ENCODE results near the gene CLC.
A peak's percentile ranks its signal among the peaks of the same experiment; 100 is the strongest.

The CLC gene

GRCh38 chr19:39765091-39766076 is 27.6 kb upstream of the CLC start:
- no peak for TF ChIP-seq TAF1 (IDR thresholded peaks at IDR 0.05; ENCODE audit: low read depth)
- peak; percentile 33; the same call in 1 of the 2 replicates for TF ChIP-seq RAD21 (IDR thresholded peaks at IDR 0.05; ENCODE audit: low read depth)

- TF ChIP-seq FOXM1 (IDR thresholded peaks at IDR 0.05; ENCODE audit: borderline replicate concordance, low read depth) (no peak), RAD21 (IDR thresholded peaks at IDR 0.05; ENCODE audit: low read depth) (no peak), CREB1 (IDR thresholded peaks at IDR 0.05; ENCODE audit: low read depth) (no peak), EGR1 (IDR thresholded peaks at IDR 0.05) (no peak), MAX (IDR thresholded peaks at IDR 0.05) (no peak), NFIC (IDR thresholded peaks at IDR 0.05) (no peak), USF1 (IDR thresholded peaks at IDR 0.05) (no peak)
Measured at GRCh38 chr19:39759457-39760184, 21.8 kb upstream of the CLC start.

GRCh38 chr19:39754971-39755370 is 17.1 kb upstream of the CLC start:
- no peak for TF ChIP-seq RAD21 (IDR thresholded peaks at IDR 0.05; ENCODE audit: low read depth)
- TF ChIP-seq TCF12 (IDR thresholded peaks at IDR 0.05; ENCODE audit: low read depth), result no peak
- TF ChIP-seq EP300 (IDR thresholded peaks at IDR 0.05; ENCODE audit: borderline replicate concordance), result no peak
- TF ChIP-seq CREB1 (IDR thresholded peaks at IDR 0.05; ENCODE audit: low read depth), result no peak
- no peak for TF ChIP-seq MAX (IDR thresholded peaks at IDR 0.05)

GRCh38 chr19:39754544-39754943 is 16.7 kb upstream of the CLC start:
- no peak for TF ChIP-seq REST (IDR thresholded peaks at IDR 0.05; ENCODE audit: low read depth)
- no peak for TF ChIP-seq MAX (IDR thresholded peaks at IDR 0.05)
- TF ChIP-seq RAD21 (IDR thresholded peaks at IDR 0.05; ENCODE audit: low read depth), result no peak
- no peak for TF ChIP-seq NFIC (IDR thresholded peaks at IDR 0.05)
- TF ChIP-seq EP300 (IDR thresholded peaks at IDR 0.05; ENCODE audit: borderline replicate concordance), result no peak
- TF ChIP-seq USF1 (IDR thresholded peaks at IDR 0.05), result no peak
- no peak for TF ChIP-seq YY1 (IDR thresholded peaks at IDR 0.05; ENCODE audit: low read depth)
- TF ChIP-seq EGR1 (IDR thresholded peaks at IDR 0.05), result no peak
- TF ChIP-seq TAF1 (IDR thresholded peaks at IDR 0.05; ENCODE audit: low read depth), result no peak
- no peak for TF ChIP-seq TCF12 (IDR thresholded peaks at IDR 0.05; ENCODE audit: low read depth)
- no peak for TF ChIP-seq CREB1 (IDR thresholded peaks at IDR 0.05; ENCODE audit: low read depth)
- no peak for TF ChIP-seq FOXM1 (IDR thresholded peaks at IDR 0.05; ENCODE audit: borderline replicate concordance, low read depth)
- no peak for TF ChIP-seq CEBPB (IDR thresholded peaks at IDR 0.05)
- no peak for TF ChIP-seq TEAD4 (IDR thresholded peaks at IDR 0.05)
- TF ChIP-seq ZBTB7A (IDR thresholded peaks at IDR 0.05; ENCODE audit: low read depth), result no peak

- no peak for TF ChIP-seq TEAD4 (IDR thresholded peaks at IDR 0.05)
- TF ChIP-seq REST (IDR thresholded peaks at IDR 0.05; ENCODE audit: low read depth), result no peak
- no peak for TF ChIP-seq EGR1 (IDR thresholded peaks at IDR 0.05)
- no peak for TF ChIP-seq TAF1 (IDR thresholded peaks at IDR 0.05; ENCODE audit: low read depth)
- TF ChIP-seq MAX (IDR thresholded peaks at IDR 0.05), result no peak
- TF ChIP-seq USF1 (IDR thresholded peaks at IDR 0.05), result no peak
- TF ChIP-seq RAD21 (IDR thresholded peaks at IDR 0.05; ENCODE audit: low read depth), result no peak
- no peak for TF ChIP-seq CREB1 (IDR thresholded peaks at IDR 0.05; ENCODE audit: low read depth)
- no peak for TF ChIP-seq NFIC (IDR thresholded peaks at IDR 0.05)
Measured at GRCh38 chr19:39752795-39753194, 15.0 kb upstream of the CLC start.

All from Ishikawa (cell line).